ENCODE measurements around the gene DSG2.

DSG2 gene

DNA sequence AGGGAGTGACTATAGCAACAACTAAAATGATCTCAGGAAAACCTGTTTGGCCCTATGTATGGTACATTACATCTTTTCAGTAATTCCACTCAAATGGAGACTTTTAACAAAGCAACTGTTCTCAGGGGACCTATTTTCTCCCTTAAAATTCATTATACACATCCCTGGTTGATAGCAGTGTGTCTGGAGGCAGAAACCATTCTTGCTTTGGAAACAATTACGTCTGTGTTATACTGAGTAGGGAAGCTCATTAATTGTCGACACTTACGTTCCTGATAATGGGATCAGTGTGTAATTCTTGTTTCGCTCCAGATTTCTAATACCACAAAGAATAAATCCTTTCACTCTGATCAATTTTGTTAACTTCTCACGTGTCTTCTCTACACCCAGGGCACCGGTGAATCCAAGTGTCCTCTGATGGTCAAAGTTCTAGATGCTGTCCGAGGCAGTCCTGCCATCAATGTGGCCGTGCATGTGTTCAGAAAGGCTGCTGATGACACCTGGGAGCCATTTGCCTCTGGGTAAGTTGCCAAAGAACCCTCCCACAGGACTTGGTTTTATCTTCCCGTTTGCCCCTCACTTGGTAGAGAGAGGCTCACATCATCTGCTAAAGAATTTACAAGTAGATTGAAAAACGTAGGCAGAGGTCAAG lies 94.7 kb downstream of the DSG2 start:
- DNase-seq: no peak

DNA sequence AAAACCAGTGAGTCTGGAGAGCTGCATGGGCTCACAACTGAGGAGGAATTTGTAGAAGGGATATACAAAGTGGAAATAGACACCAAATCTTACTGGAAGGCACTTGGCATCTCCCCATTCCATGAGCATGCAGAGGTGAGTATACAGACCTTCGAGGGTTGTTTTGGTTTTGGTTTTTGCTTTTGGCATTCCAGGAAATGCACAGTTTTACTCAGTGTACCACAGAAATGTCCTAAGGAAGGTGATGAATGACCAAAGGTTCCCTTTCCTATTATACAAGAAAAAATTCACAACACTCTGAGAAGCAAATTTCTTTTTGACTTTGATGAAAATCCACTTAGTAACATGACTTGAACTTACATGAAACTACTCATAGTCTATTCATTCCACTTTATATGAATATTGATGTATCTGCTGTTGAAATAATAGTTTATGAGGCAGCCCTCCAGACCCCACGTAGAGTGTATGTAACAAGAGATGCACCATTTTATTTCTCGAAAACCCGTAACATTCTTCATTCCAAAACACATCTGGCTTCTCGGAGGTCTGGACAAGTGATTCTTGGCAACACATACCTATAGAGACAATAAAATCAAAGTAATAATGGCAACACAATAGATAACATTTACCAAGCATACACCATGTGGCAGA lies 97.3 kb downstream of the DSG2 start:
- no peak for DNase-seq

DNA sequence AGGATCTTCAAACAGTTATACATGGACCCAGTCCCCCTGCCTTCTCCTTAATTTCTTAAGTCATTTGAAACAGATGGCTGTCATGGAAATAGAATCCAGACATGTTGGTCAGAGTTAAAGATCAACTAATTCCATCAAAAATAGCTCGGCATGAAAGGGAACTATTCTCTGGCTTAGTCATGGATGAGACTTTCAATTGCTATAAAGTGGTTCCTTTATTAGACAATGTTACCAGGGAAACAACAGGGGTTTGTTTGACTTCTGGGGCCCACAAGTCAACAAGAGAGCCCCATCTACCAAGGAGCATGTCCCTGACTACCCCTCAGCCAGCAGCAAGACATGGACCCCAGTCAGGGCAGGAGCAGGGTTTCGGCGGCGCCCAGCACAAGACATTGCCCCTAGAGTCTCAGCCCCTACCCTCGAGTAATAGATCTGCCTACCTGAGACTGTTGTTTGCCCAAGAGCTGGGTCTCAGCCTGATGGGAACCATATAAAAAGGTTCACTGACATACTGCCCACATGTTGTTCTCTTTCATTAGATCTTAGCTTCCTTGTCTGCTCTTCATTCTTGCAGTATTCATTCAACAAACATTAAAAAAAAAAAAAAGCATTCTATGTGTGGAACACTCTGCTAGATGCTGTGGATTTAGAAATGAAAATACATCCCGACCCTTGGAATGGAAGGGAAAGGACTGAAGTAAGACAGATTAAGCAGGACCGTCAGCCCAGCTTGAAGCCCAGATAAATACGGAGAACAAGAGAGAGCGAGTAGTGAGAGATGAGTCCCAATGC lies 98.3 kb downstream of the DSG2 start:
- DNase-seq: no peak

DNA sequence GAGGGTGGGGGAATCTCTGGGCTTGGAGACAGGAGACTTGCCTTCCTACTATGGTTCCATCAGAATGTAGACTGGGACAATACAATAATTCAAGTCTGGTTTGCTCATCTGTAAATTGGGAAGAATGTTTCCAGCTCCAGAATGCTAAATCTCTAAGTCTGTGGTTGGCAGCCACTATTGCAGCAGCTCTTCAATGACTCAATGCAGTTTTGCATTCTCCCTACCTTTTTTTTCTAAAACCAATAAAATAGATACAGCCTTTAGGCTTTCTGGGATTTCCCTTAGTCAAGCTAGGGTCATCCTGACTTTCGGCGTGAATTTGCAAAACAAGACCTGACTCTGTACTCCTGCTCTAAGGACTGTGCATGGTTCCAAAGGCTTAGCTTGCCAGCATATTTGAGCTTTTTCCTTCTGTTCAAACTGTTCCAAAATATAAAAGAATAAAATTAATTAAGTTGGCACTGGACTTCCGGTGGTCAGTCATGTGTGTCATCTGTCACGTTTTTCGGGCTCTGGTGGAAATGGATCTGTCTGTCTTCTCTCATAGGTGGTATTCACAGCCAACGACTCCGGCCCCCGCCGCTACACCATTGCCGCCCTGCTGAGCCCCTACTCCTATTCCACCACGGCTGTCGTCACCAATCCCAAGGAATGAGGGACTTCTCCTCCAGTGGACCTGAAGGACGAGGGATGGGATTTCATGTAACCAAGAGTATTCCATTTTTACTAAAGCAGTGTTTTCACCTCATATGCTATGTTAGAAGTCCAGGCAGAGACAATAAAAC lies 100.2 kb downstream of the DSG2 start:
- no peak for DNase-seq
